Nucleus accumbens (tissue), 56 donors: ENCODE results near the gene NPTN.

Experiments used
- DNase-seq, 56 donors: peaks; one replicate each; lab custom pipeline; 2025; lab: John Stamatoyannopoulos, UW

Gene NPTN

GRCh38 chr15:73633991-73634495, 854 bp upstream of the NPTN start:
- DNase-seq = no peak

GRCh38 chr15:73632670-73633058, 525 bp downstream of the NPTN start:
- DNase-seq = peak in 18 of 56 donors; percentile 17 to 60 (median 42)

- peak in 26 of 56 donors; percentile 2 to 49 (median 22) for DNase-seq
Measured at GRCh38 chr15:73631915-73632669, 1.1 kb downstream of the NPTN start.

- no peak for DNase-seq
Measured at GRCh38 chr15:73630921-73631362, 2.2 kb downstream of the NPTN start.

- DNase-seq = no peak
Measured at GRCh38 chr15:73629798-73630429, 3.3 kb downstream of the NPTN start.

- DNase-seq = no peak
Measured at GRCh38 chr15:73628976-73629797, 4.0 kb downstream of the NPTN start.

- no peak for DNase-seq
Measured at GRCh38 chr15:73628102-73628501, 5.1 kb downstream of the NPTN start.

GRCh38 chr15:73626072-73626471, 7.1 kb downstream of the NPTN start:
- DNase-seq = no peak

GRCh38 chr15:73624530-73624929, 8.7 kb downstream of the NPTN start:
- DNase-seq = no peak

GRCh38 chr15:73621286-73621826, 11.8 kb downstream of the NPTN start:
- no peak for DNase-seq

- DNase-seq = no peak
Measured at GRCh38 chr15:73620078-73620477, 13.1 kb downstream of the NPTN start.

GRCh38 chr15:73617913-73618312, 15.3 kb downstream of the NPTN start:
- DNase-seq = no peak

GRCh38 chr15:73617301-73617831, 15.8 kb downstream of the NPTN start:
- DNase-seq = no peak

GRCh38 chr15:73608941-73609340, 24.2 kb downstream of the NPTN start:
- no peak for DNase-seq

GRCh38 chr15:73608475-73608874, 24.7 kb downstream of the NPTN start:
- no peak for DNase-seq

- DNase-seq = no peak
Measured at GRCh38 chr15:73607843-73608242, 25.3 kb downstream of the NPTN start.

- DNase-seq = no peak
Measured at GRCh38 chr15:73607405-73607804, 25.8 kb downstream of the NPTN start.

GRCh38 chr15:73605759-73606436, 27.3 kb downstream of the NPTN start:
- DNase-seq = no peak

- no peak for DNase-seq
Measured at GRCh38 chr15:73604477-73604876, 28.7 kb downstream of the NPTN start.

- no peak for DNase-seq
Measured at GRCh38 chr15:73602992-73603391, 30.2 kb downstream of the NPTN start.
